Glutamatergic neuron (in vitro differentiated cells): Measurements from ENCODE around the gene ARHGAP1. TPM values are rescaled to one million over a fixed set of nuclear protein-coding genes. Genes with fewer than 3 reads are reported as not detected.

Experiments used
- DNase-seq: peaks from one replicate; pipeline ENCODE4 v3.0.0; 2022
- H3K27ac Mint-ChIP-seq: one replicate; pipeline ENCODE4 v1.8.0; 2020; ENCODE audit warnings: mild to moderate bottlenecking, mixed read lengths, inconsistent platforms; ENCODE audit not compliant: unreplicated experiment
- H3K27me3 Mint-ChIP-seq: one replicate; pipeline ENCODE4 v1.8.0; 2020; ENCODE audit warnings: mild to moderate bottlenecking, moderate library complexity, mixed read lengths, inconsistent platforms; ENCODE audit not compliant: unreplicated experiment
- H3K36me3 Mint-ChIP-seq: one replicate; pipeline ENCODE4 v1.8.0; 2020; ENCODE audit warnings: mild to moderate bottlenecking, mixed read lengths, inconsistent platforms; ENCODE audit not compliant: unreplicated experiment
- H3K4me1 Mint-ChIP-seq: one replicate; pipeline ENCODE4 v1.8.0; 2020; ENCODE audit warnings: mild to moderate bottlenecking, low read depth, mixed read lengths, inconsistent platforms; ENCODE audit not compliant: unreplicated experiment
- H3K4me3 Mint-ChIP-seq: one replicate; pipeline ENCODE4 v1.8.0; 2020; ENCODE audit warnings: mild to moderate bottlenecking, mixed read lengths, inconsistent platforms; ENCODE audit not compliant: unreplicated experiment
- H3K9me3 Mint-ChIP-seq: one replicate; pipeline ENCODE4 v1.8.0; 2020; ENCODE audit warnings: mild to moderate bottlenecking, moderate library complexity, mixed read lengths, inconsistent platforms; ENCODE audit not compliant: unreplicated experiment
- CTCF ChIP-seq: fragments of 200-600 bp; sonication (generic); IDR thresholded peaks from one replicate; pipeline ENCODE4 v1.5.0; 2021; ENCODE audit not compliant: partially characterized antibody, unreplicated experiment
- total RNA-seq: library from RNA; stranded (reverse); fragmentation: NEBNext Ultra II Directional; extraction: Animal tissue kit (Norgen Biotek cat#: 25700); gene quantifications from one replicate; pipeline ENCODE4 v1.2.1, GENCODE V29; 2021; ENCODE audit not compliant: unreplicated experiment

ARHGAP1 gene
- total RNA-seq, 1 donor from 2014 or later, result 38.4 TPM

- no peaks in the 10 kb centered on the region for H3K36me3 Mint-ChIP-seq
- H3K9me3 Mint-ChIP-seq, result no peaks in the 10 kb centered on the region
- H3K27me3 Mint-ChIP-seq, result peaks cover 13% of the 10 kb centered on the region
- no peak for TF ChIP-seq CTCF
- peak; percentile 34 for DNase-seq
- no peak overlapping the region for H3K4me3 Mint-ChIP-seq
- peak overlapping the region; percentile 72 for H3K27ac Mint-ChIP-seq
- peaks cover 8% of the 10 kb centered on the region for H3K4me1 Mint-ChIP-seq
Measured at GRCh38 chr11:46724088-46724487, 23.7 kb upstream of the ARHGAP1 start.

GRCh38 chr11:46723359-46723680 is 22.9 kb upstream of the ARHGAP1 start:
- H3K4me1 Mint-ChIP-seq, result peaks cover 8% of the 10 kb centered on the region
- no peaks in the 10 kb centered on the region for H3K36me3 Mint-ChIP-seq
- H3K27ac Mint-ChIP-seq, result no peak overlapping the region
- TF ChIP-seq CTCF, result no peak
- peaks cover 13% of the 10 kb centered on the region for H3K27me3 Mint-ChIP-seq
- no peak overlapping the region for H3K4me3 Mint-ChIP-seq
- DNase-seq, result no peak
- H3K9me3 Mint-ChIP-seq, result no peaks in the 10 kb centered on the region

- Mint-ChIP-seq H3K36me3 (no peaks in the 10 kb centered on the region), H3K4me3 (no peak overlapping the region), H3K27ac (no peak overlapping the region), H3K9me3 (no peaks in the 10 kb centered on the region), H3K4me1 (peaks cover 8% of the 10 kb centered on the region), H3K27me3 (peaks cover 13% of the 10 kb centered on the region)
- DNase-seq, result no peak
- no peak for TF ChIP-seq CTCF
Measured at GRCh38 chr11:46722566-46723358, 22.3 kb upstream of the ARHGAP1 start.

GRCh38 chr11:46721286-46721685 is 20.9 kb upstream of the ARHGAP1 start:
- H3K36me3 Mint-ChIP-seq, result no peaks in the 10 kb centered on the region
- TF ChIP-seq CTCF, result no peak
- H3K4me1 Mint-ChIP-seq, result peaks cover 8% of the 10 kb centered on the region
- H3K27ac Mint-ChIP-seq, result no peak overlapping the region
- no peak overlapping the region for H3K4me3 Mint-ChIP-seq
- peaks cover 10% of the 10 kb centered on the region for H3K27me3 Mint-ChIP-seq
- H3K9me3 Mint-ChIP-seq, result no peaks in the 10 kb centered on the region
- no peak for DNase-seq

- H3K36me3 Mint-ChIP-seq, result no peaks in the 10 kb centered on the region
- DNase-seq, result no peak
- H3K27ac Mint-ChIP-seq, result no peak overlapping the region
- no peak overlapping the region for H3K4me3 Mint-ChIP-seq
- H3K9me3 Mint-ChIP-seq, result no peaks in the 10 kb centered on the region
- no peak for TF ChIP-seq CTCF
- H3K27me3 Mint-ChIP-seq, result peaks cover 10% of the 10 kb centered on the region
- peaks cover 8% of the 10 kb centered on the region for H3K4me1 Mint-ChIP-seq
Measured at GRCh38 chr11:46719543-46720218, 19.3 kb upstream of the ARHGAP1 start.
